Placental pericyte (primary cell): Measurements from ENCODE around the gene PRSS22. TPM values are rescaled to one million over a fixed set of nuclear protein-coding genes. Genes with fewer than 3 reads are reported as not detected.

Experiments
- total RNA-seq: library from RNA; depleted of rRNA; stranded (reverse); fragments of >200 nt; gene quantifications from 2 replicates; pipeline ENCODE4 v1.2.3, GENCODE V29; 2012

The PRSS22 gene
- 2.7 TPM in 1 of 2 replicates, not detected in the other for total RNA-seq

GRCh38 chr16:2857451-2858244 is at the start of gene PRSS22:
Gene PRSS22, minus strand, starts transcription at chr16:2858170. Its CDS starts 66 bp downstream, at chr16:2858104.

GRCh38 chr16:2882650-2883457 is 24.9 kb upstream of the PRSS22 start, which contains the start of gene FLYWCH2:
Gene FLYWCH2, plus strand, starts transcription at chr16:2883215. Its CDS starts 13,235 bp downstream, at chr16:2896450.

DNA sequence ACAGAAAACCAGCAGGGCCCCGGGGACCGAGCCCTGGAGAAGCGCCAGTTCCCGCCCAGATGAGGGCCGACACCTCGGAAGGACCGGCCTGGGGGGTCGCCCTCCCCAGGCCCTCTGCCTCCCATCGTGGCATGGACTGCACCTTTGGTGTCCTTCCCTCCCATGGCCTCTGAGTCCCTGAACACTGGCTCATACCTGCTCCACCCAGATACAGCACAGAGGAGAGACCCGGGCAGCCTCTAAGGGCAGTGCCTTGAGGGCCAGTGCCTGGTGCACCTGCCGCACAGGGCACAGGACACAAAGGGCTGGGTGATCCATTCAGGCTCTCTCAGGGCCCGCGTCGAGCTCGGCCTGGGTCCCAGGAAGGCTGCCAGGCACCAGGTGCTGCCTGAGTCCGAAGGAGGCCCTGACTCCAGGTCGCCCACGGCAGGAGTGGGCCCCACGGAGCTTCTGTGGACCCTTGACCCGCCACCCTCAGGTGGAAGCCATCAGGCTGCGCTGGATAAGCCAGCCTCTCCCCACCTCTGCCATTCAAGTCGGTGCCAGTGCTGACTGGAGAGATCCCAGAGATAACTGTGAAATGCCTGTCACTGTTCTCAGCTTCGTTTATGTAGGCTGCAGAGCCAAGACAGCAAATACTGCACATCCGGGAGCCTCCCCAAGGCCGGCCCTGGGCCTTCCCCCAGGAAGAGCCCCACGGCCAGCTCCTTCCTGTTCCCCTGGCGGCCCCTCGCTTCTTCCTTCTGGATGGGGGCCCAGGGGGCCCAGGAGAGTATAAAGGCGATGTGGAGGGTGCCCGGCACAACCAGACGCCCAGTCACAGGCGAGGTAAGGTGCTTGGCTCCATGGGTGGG is 28.2 kb downstream of the PRSS22 start, which contains the start of gene ZG16B:
Gene ZG16B (plus strand): TSS at position 803 of the 854 bp plus-strand sequence. CDS start 139 bp downstream, outside the sequence.

GRCh38 chr16:2816751-2817339 is 41.1 kb downstream of the PRSS22 start, which contains the start of gene PRSS21:
Gene PRSS21, plus strand, starts transcription at chr16:2817237. Its CDS starts 32 bp downstream, at chr16:2817269.

Other genes with a start within 250 kb of the PRSS22 start
- gene KCTD5, start 175.6 kb downstream of the PRSS22 start, total RNA-seq = 32.8 and 45.2 TPM in 2 replicates
- 0.57 and 0.66 TPM in 2 replicates for gene PRSS27, start 137.9 kb downstream of the PRSS22 start, total RNA-seq
- gene SRRM2, start 105.5 kb downstream of the PRSS22 start, total RNA-seq = 87.8 and 95.4 TPM in 2 replicates
- 154 and 313 TPM in 2 replicates for gene ELOB, start 80.9 kb downstream of the PRSS22 start, total RNA-seq
- not detected in 2 replicates for gene PRSS33, start 70.6 kb downstream of the PRSS22 start, total RNA-seq
- gene PRSS41, start 59.7 kb downstream of the PRSS22 start, total RNA-seq = not detected in 2 replicates
- not detected in 2 replicates for gene PRSS21, start 40.9 kb downstream of the PRSS22 start, total RNA-seq
- gene ZG16B, start 27.9 kb downstream of the PRSS22 start, total RNA-seq = 0.29 TPM in 1 of 2 replicates, not detected in the other
- 53.0 and 83.3 TPM in 2 replicates for gene FLYWCH2, start 25.0 kb upstream of the PRSS22 start, total RNA-seq
- gene FLYWCH1, start 53.8 kb upstream of the PRSS22 start, total RNA-seq = 42.2 and 55.8 TPM in 2 replicates
- not detected in 2 replicates for gene KREMEN2, start 106.1 kb upstream of the PRSS22 start, total RNA-seq
- gene PAQR4, start 111.2 kb upstream of the PRSS22 start, total RNA-seq = 1.1 and 12.2 TPM in 2 replicates
- 0.22 and 27.1 TPM in 2 replicates for gene PKMYT1, start 122.3 kb upstream of the PRSS22 start, total RNA-seq
- not detected in 2 replicates for gene CLDN9, start 154.8 kb upstream of the PRSS22 start, total RNA-seq
- gene CLDN6, start 160.0 kb upstream of the PRSS22 start, total RNA-seq = 0.14 and 0.22 TPM in 2 replicates
- gene TNFRSF12A, start 162.2 kb upstream of the PRSS22 start, total RNA-seq = 216 and 619 TPM in 2 replicates
- gene HCFC1R1, start 165.8 kb upstream of the PRSS22 start, total RNA-seq = 11.6 and 21.7 TPM in 2 replicates
- gene THOC6, start 165.9 kb upstream of the PRSS22 start, total RNA-seq = 32.2 and 40.7 TPM in 2 replicates
- gene BICDL2, start 178.8 kb upstream of the PRSS22 start, total RNA-seq = under 0.01 TPM in 1 of 2 replicates, not detected in the other
- gene MMP25, start 188.4 kb upstream of the PRSS22 start, total RNA-seq = not detected in 2 replicates
- 3.7 and 21.7 TPM in 2 replicates for gene IL32, start 207.5 kb upstream of the PRSS22 start, total RNA-seq
- not detected in 2 replicates for gene ZSCAN10, start 241.1 kb upstream of the PRSS22 start, total RNA-seq